Transverse colon (tissue), 3 donors: ENCODE measurements around the gene LAMA2.

Experiments
- POLR2A ChIP-seq: fragments of 450-650 bp; IDR thresholded peaks from one replicate; pipeline ENCODE4 v1.6.1; 2016; ENCODE audit warnings: antibody characterized with exemption, mild to moderate bottlenecking, moderate library complexity
- TF ChIP-seq, protein P1 (sequence below), 5 experiments: fragments of 200-600 bp in 3 of 5; fragments of 450-650 bp in 2 of 5; sonication (generic) in 3 of 5; IDR thresholded peaks; 1 replicate in 2 of 5; 2 replicates in 3 of 5; pipeline ENCODE4 v1.5.1; 2016 to 2017; ENCODE audit warnings: antibody characterized with exemption in 5 of 5, inconsistent platforms in 3 of 5, mild to moderate bottlenecking in 2 of 5, moderate library complexity in 1 of 5

DNA sequence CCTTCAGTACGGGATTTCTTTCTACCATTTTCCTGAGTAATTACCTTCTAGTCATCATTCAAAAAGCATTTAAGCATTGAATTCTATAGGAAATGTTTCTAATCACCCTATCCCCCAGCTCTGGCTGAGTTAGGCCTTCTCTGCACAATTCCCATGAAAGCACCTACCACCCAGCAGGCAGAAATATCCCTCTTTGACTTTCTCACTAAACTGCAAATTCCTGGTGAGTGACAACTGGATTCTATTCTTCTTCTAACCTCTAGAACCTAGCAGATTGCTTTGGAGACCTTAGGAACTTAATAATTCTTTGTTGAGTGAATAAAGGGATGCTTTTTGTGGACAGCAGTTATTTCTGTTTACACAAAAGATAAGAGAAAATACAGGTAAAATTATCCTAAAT is 328.7 kb downstream of the LAMA2 start:
- TF ChIP-seq, protein P1, sequence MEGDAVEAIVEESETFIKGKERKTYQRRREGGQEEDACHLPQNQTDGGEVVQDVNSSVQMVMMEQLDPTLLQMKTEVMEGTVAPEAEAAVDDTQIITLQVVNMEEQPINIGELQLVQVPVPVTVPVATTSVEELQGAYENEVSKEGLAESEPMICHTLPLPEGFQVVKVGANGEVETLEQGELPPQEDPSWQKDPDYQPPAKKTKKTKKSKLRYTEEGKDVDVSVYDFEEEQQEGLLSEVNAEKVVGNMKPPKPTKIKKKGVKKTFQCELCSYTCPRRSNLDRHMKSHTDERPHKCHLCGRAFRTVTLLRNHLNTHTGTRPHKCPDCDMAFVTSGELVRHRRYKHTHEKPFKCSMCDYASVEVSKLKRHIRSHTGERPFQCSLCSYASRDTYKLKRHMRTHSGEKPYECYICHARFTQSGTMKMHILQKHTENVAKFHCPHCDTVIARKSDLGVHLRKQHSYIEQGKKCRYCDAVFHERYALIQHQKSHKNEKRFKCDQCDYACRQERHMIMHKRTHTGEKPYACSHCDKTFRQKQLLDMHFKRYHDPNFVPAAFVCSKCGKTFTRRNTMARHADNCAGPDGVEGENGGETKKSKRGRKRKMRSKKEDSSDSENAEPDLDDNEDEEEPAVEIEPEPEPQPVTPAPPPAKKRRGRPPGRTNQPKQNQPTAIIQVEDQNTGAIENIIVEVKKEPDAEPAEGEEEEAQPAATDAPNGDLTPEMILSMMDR (IDR thresholded peaks at IDR 0.05), result no peak
- no peak for TF ChIP-seq POLR2A
